GM18499 (cell line): ENCODE results near the gene NKX1-1.

Source experiments
- ATAC-seq: cut with Tn5 transposase; IDR thresholded peaks from one replicate; pipeline ENCODE4 v1.9.1; 2021; ENCODE audit warnings: moderate number of reproducible peaks; ENCODE audit not compliant: insufficient read depth, unreplicated experiment

NKX1-1 gene

GRCh38 chr4:1364217-1364616 is 42.0 kb downstream of the NKX1-1 start:
- ATAC-seq: no peak

GRCh38 chr4:1363513-1363912 is 42.7 kb downstream of the NKX1-1 start:
- no peak for ATAC-seq

- ATAC-seq: no peak
Measured at GRCh38 chr4:1362521-1362920, 43.7 kb downstream of the NKX1-1 start.

- ATAC-seq: no peak
Measured at GRCh38 chr4:1362046-1362445, 44.2 kb downstream of the NKX1-1 start.

DNA sequence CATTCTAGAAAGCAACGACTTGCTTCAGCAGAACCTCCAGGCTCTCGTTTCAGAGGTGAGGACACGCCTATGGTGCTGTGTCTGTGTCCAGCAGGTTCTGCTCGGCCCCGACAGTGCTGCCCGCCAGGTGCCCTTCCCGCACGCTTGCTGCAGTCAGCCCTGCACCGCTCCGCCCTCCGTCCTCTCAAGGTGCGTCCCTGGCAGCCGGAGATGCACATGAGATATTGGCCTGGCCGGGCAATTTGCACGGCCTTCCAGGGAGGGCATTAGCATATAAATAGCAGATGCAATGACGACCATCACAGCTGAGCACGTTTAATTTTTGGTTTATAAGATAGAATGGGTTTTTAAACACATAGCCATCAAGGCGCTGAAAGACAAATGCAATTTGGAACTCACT is 44.8 kb downstream of the NKX1-1 start:
- no peak for ATAC-seq

DNA sequence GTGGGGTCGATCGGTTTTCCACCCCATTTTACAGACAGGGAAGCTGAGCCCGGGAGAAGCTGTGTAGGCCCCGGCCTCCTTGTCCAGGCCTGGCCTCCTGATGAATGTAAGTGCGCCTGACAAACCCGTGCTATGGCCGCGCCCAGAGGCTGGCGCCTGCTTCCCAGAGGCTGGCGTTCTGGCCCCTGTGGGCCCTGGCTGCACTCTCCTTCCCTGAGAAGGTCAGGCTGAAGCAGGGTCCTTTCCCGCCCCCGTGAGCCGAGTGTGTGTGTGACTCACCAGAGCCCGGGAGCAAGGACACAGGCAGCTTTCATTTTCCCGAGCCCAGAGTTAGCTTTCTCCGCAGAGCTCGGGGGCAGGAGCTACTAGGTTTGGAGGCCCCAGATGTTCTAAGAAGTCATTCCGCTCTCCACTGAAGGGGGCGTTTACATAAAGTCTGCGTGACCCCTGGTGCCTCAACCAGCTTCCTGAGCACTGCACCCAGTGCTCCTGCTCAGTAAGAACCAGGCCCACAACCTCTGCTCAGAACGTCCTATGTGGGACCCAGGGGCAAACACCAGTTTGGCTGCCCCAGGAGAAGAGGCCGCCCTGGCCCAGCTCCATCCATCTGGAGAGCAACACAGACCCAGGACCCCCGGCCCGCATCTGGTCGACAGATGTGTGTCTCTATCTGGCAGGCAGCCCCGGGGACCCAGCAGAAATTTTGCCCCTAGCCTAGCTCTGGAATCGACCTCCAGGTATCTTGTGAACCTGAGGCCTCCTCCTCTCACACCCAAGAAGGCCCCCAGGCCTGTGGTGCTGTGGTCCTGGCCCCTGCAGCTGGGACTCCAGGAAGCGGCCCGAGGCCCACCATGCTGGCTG is 45.6 kb downstream of the NKX1-1 start:
- no peak for ATAC-seq

GRCh38 chr4:1359976-1360375 is 46.3 kb downstream of the NKX1-1 start:
- no peak for ATAC-seq

DNA sequence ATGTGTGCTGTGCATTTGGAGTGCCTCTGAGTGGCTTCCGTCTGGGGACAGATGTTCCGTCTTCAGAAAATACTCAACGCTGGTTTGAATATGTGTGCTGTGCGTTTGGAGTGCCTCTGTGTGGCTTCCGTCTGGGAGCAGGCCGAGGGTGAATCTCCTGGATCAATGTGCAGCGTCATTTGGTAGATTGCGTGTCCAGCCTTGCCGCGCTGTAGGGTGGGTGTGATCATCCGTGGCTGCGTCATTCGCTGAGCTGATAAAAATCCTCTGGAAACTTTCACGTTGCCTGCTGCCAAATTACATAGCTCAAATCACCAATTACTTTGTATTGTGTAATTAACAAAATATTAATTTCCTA is 47.1 kb downstream of the NKX1-1 start:
- ATAC-seq: no peak

- no peak for ATAC-seq
Measured at GRCh38 chr4:1358421-1359143, 47.7 kb downstream of the NKX1-1 start.

DNA sequence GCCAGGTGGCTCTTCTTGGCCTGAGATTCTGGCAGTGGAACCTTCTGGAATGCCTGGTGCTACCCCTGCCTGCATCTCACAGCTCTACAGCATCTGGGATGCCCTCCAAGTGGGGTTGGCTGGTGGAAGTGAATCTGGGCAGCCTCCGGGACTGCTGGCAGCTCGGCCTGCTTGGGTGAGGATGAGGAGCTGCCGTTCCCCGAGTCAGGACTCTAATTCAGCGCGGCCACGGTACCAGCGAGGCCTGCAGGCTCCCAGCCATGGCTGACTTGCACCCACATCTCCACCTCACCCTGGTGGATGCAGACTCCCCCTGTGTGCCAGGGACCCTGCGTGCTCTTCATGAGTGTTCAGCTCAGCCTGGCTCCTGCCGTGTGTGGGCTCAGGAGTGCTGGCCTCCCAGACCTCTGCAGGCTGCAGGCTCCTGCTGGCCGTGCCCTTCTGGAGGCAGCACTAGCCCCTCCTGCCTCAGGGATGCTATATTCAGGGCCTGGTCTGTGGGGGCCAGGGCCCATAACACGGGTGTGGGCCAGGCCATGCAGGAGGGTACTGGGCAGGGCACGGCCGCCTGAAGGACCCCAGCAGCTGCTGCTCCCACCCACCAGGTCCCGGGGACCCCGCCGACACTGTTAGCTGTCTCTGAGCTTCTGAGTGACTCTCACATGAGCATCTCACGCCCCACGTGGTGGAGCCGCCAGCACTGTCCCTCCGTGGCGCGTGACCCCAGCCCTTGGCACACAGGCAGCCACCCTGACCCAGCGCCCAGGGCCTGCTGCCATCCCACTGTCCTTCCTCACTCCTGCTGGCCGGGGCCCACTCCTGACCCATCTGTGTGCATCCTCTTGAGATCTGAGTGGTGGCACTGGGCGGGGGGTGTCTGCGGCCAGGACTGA is 48.6 kb downstream of the NKX1-1 start:
- ATAC-seq: no peak

DNA sequence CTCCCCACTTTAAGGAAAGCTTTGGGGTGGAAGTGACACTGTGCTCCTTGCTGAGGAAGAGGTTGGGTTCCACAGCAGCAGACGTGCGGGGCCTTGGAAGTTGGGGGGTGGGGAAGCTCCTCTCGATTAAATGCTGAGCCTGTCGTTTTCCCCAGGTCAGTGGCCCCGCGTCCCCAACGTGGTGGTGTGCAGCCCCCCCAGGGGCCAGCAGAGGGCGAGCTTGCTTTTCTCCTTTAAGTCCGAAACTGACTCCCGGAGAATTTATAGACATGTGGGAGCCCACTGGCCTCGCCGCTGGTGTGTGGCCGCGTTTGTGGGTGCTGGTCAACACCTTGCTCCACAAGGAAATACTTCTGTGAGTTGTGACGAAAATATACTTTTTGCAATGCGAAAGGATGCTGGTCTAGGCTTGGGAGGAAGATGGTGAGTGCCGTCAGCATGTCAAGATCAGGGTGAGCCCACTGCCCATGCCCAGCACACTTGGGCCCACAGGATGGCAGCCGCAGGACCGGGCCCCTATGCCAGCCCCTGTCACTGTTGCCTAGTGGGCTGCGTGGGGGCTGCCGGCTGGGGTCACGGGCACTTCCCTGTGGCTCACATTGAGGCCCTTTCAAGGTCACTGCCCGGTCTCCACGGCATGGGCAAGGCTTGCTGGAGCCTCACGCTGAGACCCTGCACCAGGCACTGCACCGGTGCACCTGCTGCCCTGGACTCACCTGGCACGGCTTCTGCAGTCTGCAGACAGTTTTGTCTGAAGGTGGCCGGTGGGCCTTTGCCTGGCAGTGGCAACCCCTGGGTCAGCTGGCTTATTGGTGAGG is 49.9 kb downstream of the NKX1-1 start:
- ATAC-seq: no peak

- ATAC-seq: no peak
Measured at GRCh38 chr4:1355378-1355777, 50.9 kb downstream of the NKX1-1 start.

DNA sequence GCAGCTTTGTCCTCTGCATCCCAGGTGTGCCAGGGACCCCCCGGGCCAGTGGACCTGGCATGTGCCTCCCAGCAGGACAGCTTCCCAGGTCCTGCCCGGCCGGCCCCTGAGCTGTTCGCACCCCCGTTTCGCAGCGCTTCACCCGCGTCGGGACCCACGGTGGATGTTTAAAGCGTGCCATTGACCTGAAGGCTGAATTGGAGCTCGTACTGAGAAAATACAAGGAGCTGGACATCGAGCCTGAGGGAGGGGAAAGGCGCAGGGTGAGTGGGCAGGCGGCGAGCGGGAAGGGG is 51.3 kb downstream of the NKX1-1 start:
- ATAC-seq: no peak

- no peak for ATAC-seq
Measured at GRCh38 chr4:1354136-1354982, 51.9 kb downstream of the NKX1-1 start.

DNA sequence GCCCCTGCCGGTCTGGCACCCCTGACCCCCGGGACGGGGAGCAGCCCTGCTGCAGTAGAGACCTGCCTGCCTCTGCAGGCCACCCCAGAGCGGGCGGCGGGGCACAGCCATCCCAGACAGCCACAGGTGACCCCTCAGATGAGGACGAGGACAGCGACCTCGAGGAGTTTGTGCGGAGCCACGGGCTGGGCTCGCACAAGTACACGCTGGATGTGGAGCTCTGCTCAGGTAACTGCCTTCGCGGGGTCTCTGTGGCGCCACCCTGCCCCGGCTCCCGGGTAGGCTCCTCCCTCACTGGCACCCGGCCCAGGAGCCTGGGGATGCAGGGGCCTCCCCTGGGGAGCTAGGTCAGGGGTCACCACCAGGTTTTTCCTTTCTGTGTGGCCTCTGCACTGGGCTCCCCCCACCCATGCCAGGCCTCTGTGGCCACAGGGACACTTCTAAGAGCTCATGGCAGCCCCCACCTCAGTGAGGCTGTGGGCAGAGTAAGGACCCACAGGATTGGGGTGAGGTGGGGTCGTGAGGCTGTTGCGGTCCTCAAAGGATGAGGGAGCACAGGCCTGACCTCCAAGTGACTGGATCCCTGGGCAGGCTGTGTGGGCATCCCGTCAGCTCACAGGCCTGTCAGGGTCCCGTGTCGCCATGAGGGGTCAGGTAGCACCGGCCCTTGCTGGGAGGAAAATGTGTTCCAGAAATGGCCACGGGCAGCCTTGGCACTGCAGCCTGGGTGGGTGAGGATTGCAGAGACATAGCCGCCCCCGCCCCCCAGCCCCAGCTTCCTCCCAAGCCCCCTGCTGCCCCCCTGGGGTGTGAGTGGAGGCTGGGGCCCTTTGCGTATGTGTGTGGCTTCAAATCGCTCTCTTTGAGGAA is 52.8 kb downstream of the NKX1-1 start:
- ATAC-seq: no peak
